ENCODE data around the gene DNAJB14. TPM values are rescaled to one million over a fixed set of nuclear protein-coding genes. Genes with fewer than 3 reads are reported as not detected.

DNAJB14 gene
- polyA plus RNA-seq, 1 of the 3 experiments (the other 2 are of a cell fraction): 23.8 TPM

GRCh38 chr4:99894161-99894997 lies 52.0 kb downstream of the DNAJB14 start, which contains the start of gene LAMTOR3:
Gene LAMTOR3, minus strand, starts transcription at chr4:99894427. Its CDS starts 464 bp downstream, at chr4:99893963.
- POLR2A ChIA-PET: interaction anchor here (0.7 to 2.0 kb wide), 7 partner anchors 9 to 331 kb away, joined by 3 to 16 read pairs (median 4); partner anchors contain the start of genes DNAJB14, H2AZ1 and TRMT10A
- CTCF ChIA-PET: interaction anchor here (0.8 to 3.7 kb wide), 3 partner anchors 9 to 86 kb away, joined by 4 to 18 read pairs (median 5); partner anchors contain the start of gene DNAJB14
- Histone ChIP-seq H3K4me2 (peak within 1 kb of the TSS; percentile 92), H3K79me2 (ENCODE audit: insufficient read depth) (peaks cover 48% of the 10 kb centered on the region), H2AFZ (ENCODE audit: low read depth) (peak within 1 kb of the TSS; percentile 93), H3K4me3 (ENCODE audit: low read depth in 2 of 2, low read length in 1 of 2) (peak within 1 kb of the TSS; percentile 95 to 98), H4K20me1 (ENCODE audit: insufficient read depth) (no peaks in the 10 kb centered on the region), H3K27me3 (ENCODE audit: insufficient read depth) (no peaks in the 10 kb centered on the region), H3K9me2 (no peaks in the 10 kb centered on the region), H3K27ac (ENCODE audit: low read depth in 2 of 2, low read length in 1 of 2) (peak within 1 kb of the TSS; percentile 66 to 87), H3K36me3 (replicated peaks in 1 of 2; ENCODE audit: control insufficient read depth in 1 of 2, insufficient read depth in 2 of 2, low read length in 1 of 2) (peaks cover 37 to 46% of the 10 kb centered on the region in 2 experiments), H3K4me1 (ENCODE audit: control insufficient read depth in 1 of 2, insufficient read depth in 2 of 2, low read depth in 1 of 2, low read length in 1 of 2) (no peaks in the 10 kb centered on the region; a peak in 2 of 4 replicates), H3F3A (replicated peaks; ENCODE audit: insufficient read depth) (peaks cover 29% of the 10 kb centered on the region), H3K9ac (peak within 1 kb of the TSS; percentile 89), H3K9me3 (no peaks in the 10 kb centered on the region)
- 3% methylated on average over 27 of the region's 40 CpGs for WGBS (ENCODE audit: low lambda C conversion rate)
- peak; percentile 96 for DNase-seq
- TF ChIP-seq RXRA (IDR thresholded peaks at IDR 0.05; ENCODE audit: borderline replicate concordance, low read depth) (no peak), FOXM1 (IDR thresholded peaks at IDR 0.05; ENCODE audit: low read depth) (no peak), FOSL2 (IDR thresholded peaks at IDR 0.05; ENCODE audit: borderline replicate concordance, low read depth) (no peak), RAD21 (IDR thresholded peaks at IDR 0.05; ENCODE audit: low read length) (no peak), TAF1 (IDR thresholded peaks at IDR 0.05; ENCODE audit: borderline replicate concordance, low read depth, low read length) (peak; percentile 33; the same call in 1 of the 2 replicates), MEF2A (IDR thresholded peaks at IDR 0.05; ENCODE audit: borderline replicate concordance, low read depth) (no peak), NRF1 (IDR thresholded peaks at IDR 0.05; ENCODE audit: low read depth, low read length) (peak; percentile 73), POLR2AphosphoS5 (IDR thresholded peaks at IDR 0.05; ENCODE audit: low read depth, low read length) (peak; percentile 78; the same call in 1 of the 2 replicates), EZH2phosphoT487 (IDR thresholded peaks at IDR 0.05; ENCODE audit: borderline replicate concordance, low read depth) (no peak), YY1 (IDR thresholded peaks at IDR 0.05; ENCODE audit: low read depth) (no peak), USF2 (IDR thresholded peaks at IDR 0.05; ENCODE audit: borderline replicate concordance, low read depth, low read length) (peak; percentile 65), MXI1 (IDR thresholded peaks at IDR 0.05; ENCODE audit: low read depth, low read length) (peak; percentile 93), JUND (IDR thresholded peaks at IDR 0.05) (peak; percentile 14; the same call in 1 of the 2 replicates), FOXJ3 (CRISPR knock-in tag; IDR thresholded peaks at IDR 0.05) (no peak), SMC3 (IDR thresholded peaks at IDR 0.05; ENCODE audit: low read depth, low read length) (no peak), SIN3A (IDR thresholded peaks at IDR 0.05; ENCODE audit: borderline replicate concordance, low read depth, low read length) (peak; percentile 88), REST (IDR thresholded peaks at IDR 0.05; ENCODE audit: low read depth, low read length) (no peak), CTCF (IDR thresholded peaks at IDR 0.05) (no peak), GABPA (IDR thresholded peaks at IDR 0.05; ENCODE audit: low read depth) (peak; percentile 90), NFIC (IDR thresholded peaks at IDR 0.05; ENCODE audit: borderline replicate concordance) (no peak), IRF3 (IDR thresholded peaks at IDR 0.05; ENCODE audit: low read depth, low read length) (no peak), GATA2 (CRISPR knock-in tag; IDR thresholded peaks at IDR 0.05) (no peak), TCF12 (IDR thresholded peaks at IDR 0.05) (0 out of 2 replicates have a peak, but pooled peaks have one; percentile 3), ELF1 (IDR thresholded peaks at IDR 0.05) (peak; percentile 77), PBX3 (IDR thresholded peaks at IDR 0.05) (no peak)

Measured in SK-N-SH (cell line).